ENCODE results near the gene CAMSAP2. TPM values are rescaled to one million over a fixed set of nuclear protein-coding genes. Genes with fewer than 3 reads are reported as not detected.

CAMSAP2 gene
- total RNA-seq, 1 donor from 2014 or later: 49.4 TPM

DNA sequence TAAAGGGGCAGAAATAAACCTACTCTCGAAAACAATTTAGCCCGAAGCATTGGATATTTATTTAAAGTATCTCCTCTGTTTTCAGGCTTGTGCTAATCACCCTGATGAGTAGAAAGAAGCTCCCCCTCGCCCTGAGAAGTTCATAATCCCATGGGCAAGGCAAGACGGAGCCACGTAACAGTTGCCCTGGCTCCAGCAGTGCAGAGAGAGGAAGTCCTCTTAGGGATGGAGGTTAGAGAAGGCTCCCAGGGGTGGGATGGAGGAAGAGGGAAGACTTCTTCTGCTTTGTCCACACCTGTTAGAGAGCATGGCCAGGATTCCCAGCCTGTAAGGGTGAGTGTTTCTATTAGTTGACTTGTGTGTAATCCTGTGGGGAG is 130.7 kb downstream of the CAMSAP2 start:
- no peak for DNase-seq (ENCODE audit: low read depth)
- H3K4me3 Mint-ChIP-seq (ENCODE audit: unreplicated experiment): no peak overlapping the region
- Histone ChIP-seq H2AFZ (ENCODE audit: low read depth, low read length) (no peak overlapping the region), H3K27ac (ENCODE audit: low read depth, low read length) (no peak overlapping the region), H3K4me3 (ENCODE audit: insufficient read depth, low read depth, low read length) (no peak overlapping the region), H3K9me3 (ENCODE audit: insufficient read depth, low read depth, low read length) (no peaks in the 10 kb centered on the region), H3K36me3 (ENCODE audit: insufficient read depth, low read length) (peaks cover 2% of the 10 kb centered on the region), H3K4me2 (ENCODE audit: low read length) (no peak overlapping the region), H3K79me2 (ENCODE audit: insufficient read depth, low read length) (no peaks in the 10 kb centered on the region), H3K4me1 (ENCODE audit: insufficient read depth, low read length) (peaks cover 10% of the 10 kb centered on the region), H3K9ac (ENCODE audit: low read length) (no peak overlapping the region), H3K27me3 (ENCODE audit: insufficient read depth, low read length) (peaks cover 28% of the 10 kb centered on the region), H4K20me1 (ENCODE audit: insufficient read depth, low read length) (peaks cover 15% of the 10 kb centered on the region)
- peaks cover 9% of the 10 kb centered on the region for H3K4me1 Mint-ChIP-seq (ENCODE audit: low read depth, unreplicated experiment)
- no peak for FAIRE-seq
- peaks cover 2% of the 10 kb centered on the region for H3K36me3 Mint-ChIP-seq (ENCODE audit: low read depth, unreplicated experiment)
- no peak for TF ChIP-seq EZH2 (IDR thresholded peaks at IDR 0.05; ENCODE audit: insufficient read depth, low read length)
- TF ChIP-seq, protein P1, sequence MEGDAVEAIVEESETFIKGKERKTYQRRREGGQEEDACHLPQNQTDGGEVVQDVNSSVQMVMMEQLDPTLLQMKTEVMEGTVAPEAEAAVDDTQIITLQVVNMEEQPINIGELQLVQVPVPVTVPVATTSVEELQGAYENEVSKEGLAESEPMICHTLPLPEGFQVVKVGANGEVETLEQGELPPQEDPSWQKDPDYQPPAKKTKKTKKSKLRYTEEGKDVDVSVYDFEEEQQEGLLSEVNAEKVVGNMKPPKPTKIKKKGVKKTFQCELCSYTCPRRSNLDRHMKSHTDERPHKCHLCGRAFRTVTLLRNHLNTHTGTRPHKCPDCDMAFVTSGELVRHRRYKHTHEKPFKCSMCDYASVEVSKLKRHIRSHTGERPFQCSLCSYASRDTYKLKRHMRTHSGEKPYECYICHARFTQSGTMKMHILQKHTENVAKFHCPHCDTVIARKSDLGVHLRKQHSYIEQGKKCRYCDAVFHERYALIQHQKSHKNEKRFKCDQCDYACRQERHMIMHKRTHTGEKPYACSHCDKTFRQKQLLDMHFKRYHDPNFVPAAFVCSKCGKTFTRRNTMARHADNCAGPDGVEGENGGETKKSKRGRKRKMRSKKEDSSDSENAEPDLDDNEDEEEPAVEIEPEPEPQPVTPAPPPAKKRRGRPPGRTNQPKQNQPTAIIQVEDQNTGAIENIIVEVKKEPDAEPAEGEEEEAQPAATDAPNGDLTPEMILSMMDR (IDR thresholded peaks at IDR 0.05; ENCODE audit: insufficient read depth, low read depth, low read length): no peak
- no peak overlapping the region for H3K27ac Mint-ChIP-seq (ENCODE audit: unreplicated experiment)
- H3K27me3 Mint-ChIP-seq (ENCODE audit: low read depth, unreplicated experiment): peaks cover 15% of the 10 kb centered on the region
- H3K9me3 Mint-ChIP-seq (ENCODE audit: unreplicated experiment): peaks cover 2% of the 10 kb centered on the region

DNA sequence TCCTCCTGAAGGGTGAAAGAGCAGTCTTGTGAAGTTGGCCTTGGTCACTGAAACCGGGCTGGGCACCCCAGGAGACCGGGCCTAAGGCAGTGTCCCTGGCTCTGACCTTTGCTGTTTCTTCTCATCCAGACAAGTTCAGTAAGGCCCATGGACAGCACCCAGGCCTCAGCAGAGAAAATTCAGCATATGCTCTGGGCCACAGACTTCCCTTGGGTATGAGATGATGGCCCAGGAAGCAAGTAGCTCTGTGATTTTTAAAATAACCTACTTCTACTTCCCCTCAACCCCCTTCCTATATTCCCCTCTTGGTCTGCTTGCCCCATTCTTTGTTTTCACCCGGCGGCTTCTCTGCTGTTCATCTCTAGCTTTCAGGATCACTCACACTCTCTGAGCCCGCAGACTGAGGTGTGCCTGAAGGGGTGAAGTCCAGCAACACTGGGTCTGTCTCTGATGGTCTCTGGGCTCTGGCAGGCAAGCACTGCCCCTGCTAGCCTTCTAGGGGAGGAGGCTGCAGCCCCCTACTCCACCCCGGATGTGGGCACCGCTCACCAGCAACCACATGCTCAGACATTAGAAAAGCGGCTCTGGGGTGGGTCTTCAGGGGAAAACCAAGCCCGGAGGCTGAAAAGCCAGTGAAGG is 131.2 kb downstream of the CAMSAP2 start:
- TF ChIP-seq EZH2 (IDR thresholded peaks at IDR 0.05; ENCODE audit: insufficient read depth, low read length): no peak
- TF ChIP-seq, protein P1 (IDR thresholded peaks at IDR 0.05; ENCODE audit: insufficient read depth, low read depth, low read length): no peak
- H3K4me2 ChIP-seq (ENCODE audit: low read length): no peak overlapping the region
- H3K4me3 ChIP-seq (ENCODE audit: insufficient read depth, low read depth, low read length): no peak overlapping the region
- H3K4me1 Mint-ChIP-seq (ENCODE audit: low read depth, unreplicated experiment): peaks cover 9% of the 10 kb centered on the region
- no peak overlapping the region for H2AFZ ChIP-seq (ENCODE audit: low read depth, low read length)
- H3K9ac ChIP-seq (ENCODE audit: low read length): no peak overlapping the region
- H3K9me3 Mint-ChIP-seq (ENCODE audit: unreplicated experiment): peaks cover 2% of the 10 kb centered on the region
- peaks cover 33% of the 10 kb centered on the region for H3K27me3 ChIP-seq (ENCODE audit: insufficient read depth, low read length)
- no peaks in the 10 kb centered on the region for H3K79me2 ChIP-seq (ENCODE audit: insufficient read depth, low read length)
- FAIRE-seq (no peak), DNase-seq (ENCODE audit: low read depth) (no peak)
- peaks cover 2% of the 10 kb centered on the region for H3K36me3 Mint-ChIP-seq (ENCODE audit: low read depth, unreplicated experiment)
- no peak overlapping the region for H3K27ac ChIP-seq (ENCODE audit: low read depth, low read length)
- no peak overlapping the region for H3K27ac Mint-ChIP-seq (ENCODE audit: unreplicated experiment)
- H3K9me3 ChIP-seq (ENCODE audit: insufficient read depth, low read depth, low read length): no peaks in the 10 kb centered on the region
- peaks cover 2% of the 10 kb centered on the region for H3K36me3 ChIP-seq (ENCODE audit: insufficient read depth, low read length)
- H3K4me3 Mint-ChIP-seq (ENCODE audit: unreplicated experiment): no peak overlapping the region
- peaks cover 19% of the 10 kb centered on the region for H3K27me3 Mint-ChIP-seq (ENCODE audit: low read depth, unreplicated experiment)
- peaks cover 12% of the 10 kb centered on the region for H4K20me1 ChIP-seq (ENCODE audit: insufficient read depth, low read length)
- H3K4me1 ChIP-seq (ENCODE audit: insufficient read depth, low read length): peaks cover 10% of the 10 kb centered on the region

DNA sequence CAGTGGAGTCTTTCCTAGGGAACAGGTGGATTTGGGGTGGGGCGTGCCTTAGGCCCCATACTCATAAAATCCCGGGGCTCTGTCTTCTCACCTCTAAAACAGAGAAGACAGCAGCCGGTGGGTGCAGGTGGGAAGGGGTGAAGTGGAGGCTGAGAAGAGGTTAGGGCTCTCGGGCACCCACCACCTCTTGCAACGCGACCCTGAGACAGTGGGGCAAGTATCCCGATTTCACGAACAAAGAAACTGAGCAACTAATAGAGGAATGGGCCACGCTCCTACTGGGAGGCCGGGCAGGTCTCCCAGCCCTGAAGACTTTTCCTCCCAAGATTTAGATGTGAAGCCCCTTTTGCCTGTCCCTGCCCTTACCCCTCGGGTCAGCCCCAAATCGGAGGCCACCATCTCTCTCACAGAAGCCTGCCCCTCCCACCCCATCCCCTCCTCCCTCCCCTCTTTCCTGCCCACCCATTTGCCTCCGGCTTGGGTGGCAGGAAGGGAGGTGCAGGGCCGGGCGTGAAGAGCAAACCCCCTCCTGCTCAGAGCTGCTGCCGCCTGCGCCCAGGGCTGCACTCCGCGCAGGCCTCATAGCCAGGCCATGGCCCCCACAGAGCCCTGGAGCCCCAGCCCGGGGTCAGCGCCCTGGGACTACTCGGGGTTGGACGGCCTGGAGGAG is 133.9 kb downstream of the CAMSAP2 start, which contains the start of gene GPR25:
Gene GPR25 (plus strand): TSS at position 536 of the 670 bp plus-strand sequence. CDS start 57 bp downstream, at position 593.
- H3K4me1 Mint-ChIP-seq (ENCODE audit: low read depth, unreplicated experiment): no peaks in the 10 kb centered on the region
- no peak for TF ChIP-seq EZH2 (IDR thresholded peaks at IDR 0.05; ENCODE audit: insufficient read depth, low read length)
- TF ChIP-seq, protein P1 (IDR thresholded peaks at IDR 0.05; ENCODE audit: insufficient read depth, low read depth, low read length): no peak
- H3K27me3 ChIP-seq (ENCODE audit: insufficient read depth, low read length): peaks cover 50% of the 10 kb centered on the region
- H3K79me2 ChIP-seq (ENCODE audit: insufficient read depth, low read length): no peaks in the 10 kb centered on the region
- no peaks in the 10 kb centered on the region for H4K20me1 ChIP-seq (ENCODE audit: insufficient read depth, low read length)
- peaks cover 32% of the 10 kb centered on the region for H3K27me3 Mint-ChIP-seq (ENCODE audit: low read depth, unreplicated experiment)
- peak within 1 kb of the TSS; percentile 39 for H3K4me3 ChIP-seq (ENCODE audit: insufficient read depth, low read depth, low read length)
- DNase-seq (ENCODE audit: low read depth) (no peak), FAIRE-seq (no peak)
- H3K9me3 Mint-ChIP-seq (ENCODE audit: unreplicated experiment): peaks cover 2% of the 10 kb centered on the region
- H3K4me1 ChIP-seq (ENCODE audit: insufficient read depth, low read length): peaks cover 10% of the 10 kb centered on the region
- H3K27ac ChIP-seq (ENCODE audit: low read depth, low read length): no peak within 1 kb of the TSS
- no peak within 1 kb of the TSS for H3K4me3 Mint-ChIP-seq (ENCODE audit: unreplicated experiment)
- peak within 1 kb of the TSS; percentile 60 for H2AFZ ChIP-seq (ENCODE audit: low read depth, low read length)
- H3K36me3 Mint-ChIP-seq (ENCODE audit: low read depth, unreplicated experiment): no peaks in the 10 kb centered on the region
- H3K9ac ChIP-seq (ENCODE audit: low read length): no peak within 1 kb of the TSS
- peak within 1 kb of the TSS; percentile 41 for H3K27ac Mint-ChIP-seq (ENCODE audit: unreplicated experiment)
- H3K9me3 ChIP-seq (ENCODE audit: insufficient read depth, low read depth, low read length): no peaks in the 10 kb centered on the region
- no peaks in the 10 kb centered on the region for H3K36me3 ChIP-seq (ENCODE audit: insufficient read depth, low read length)
- peak within 1 kb of the TSS; percentile 84 for H3K4me2 ChIP-seq (ENCODE audit: low read length)
